ENCODE results near the gene CDH7.

The CDH7 gene

GRCh38 chr18:65752625-65753325 is 2.0 kb downstream of the CDH7 start:
- Histone ChIP-seq H3F3A (ENCODE audit: low read depth) (no peaks in the 10 kb centered on the region; the same call in 1 of the 2 replicates), H3K9me2 (replicated peaks; ENCODE audit: low read depth, low read length) (no peaks in the 10 kb centered on the region), H2AFZ (ENCODE audit: low read length) (peak overlapping the region; percentile 98; the same call in 1 of the 2 replicates), H3K9ac (ENCODE audit: low read depth, low read length, poor library complexity, severe bottlenecking) (peak overlapping the region; percentile 57), H3K79me2 (ENCODE audit: insufficient read depth, low read length) (no peaks in the 10 kb centered on the region), H3K27me3 (ENCODE audit: insufficient read depth, low read length, poor library complexity, severe bottlenecking) (no peaks in the 10 kb centered on the region), H4K20me1 (ENCODE audit: insufficient read depth, low read length, poor library complexity, severe bottlenecking) (no peaks in the 10 kb centered on the region), H3K4me1 (ENCODE audit: insufficient read depth, low read length, poor library complexity, severe bottlenecking) (peaks cover 39% of the 10 kb centered on the region), H3K9me3 (ENCODE audit: insufficient read depth, low read depth, low read length) (no peaks in the 10 kb centered on the region), H3K4me3 (ENCODE audit: low read length, poor library complexity, severe bottlenecking) (peak overlapping the region; percentile 57), H3K4me2 (ENCODE audit: low read depth, low read length, poor library complexity, severe bottlenecking) (peak overlapping the region; percentile 65), H3K36me3 (ENCODE audit: insufficient read depth, low read length) (no peaks in the 10 kb centered on the region)
- TF ChIP-seq CTCF (conservative IDR thresholded peaks at IDR 0.05; ENCODE audit: low read length) = no peak
- TF ChIP-seq EZH2phosphoT487 (IDR thresholded peaks at IDR 0.05; ENCODE audit: borderline replicate concordance) = no peak

- Histone ChIP-seq H3K9me2 (replicated peaks; ENCODE audit: low read depth, low read length) (no peaks in the 10 kb centered on the region), H3F3A (ENCODE audit: low read depth) (no peaks in the 10 kb centered on the region; the same call in 1 of the 2 replicates), H3K9me3 (ENCODE audit: insufficient read depth, low read depth, low read length) (no peaks in the 10 kb centered on the region), H3K9ac (ENCODE audit: low read depth, low read length, poor library complexity, severe bottlenecking) (peak overlapping the region; percentile 57), H4K20me1 (ENCODE audit: insufficient read depth, low read length, poor library complexity, severe bottlenecking) (no peaks in the 10 kb centered on the region), H3K36me3 (ENCODE audit: insufficient read depth, low read length) (no peaks in the 10 kb centered on the region), H3K79me2 (ENCODE audit: insufficient read depth, low read length) (no peaks in the 10 kb centered on the region), H3K27me3 (ENCODE audit: insufficient read depth, low read length, poor library complexity, severe bottlenecking) (no peaks in the 10 kb centered on the region), H3K4me2 (ENCODE audit: low read depth, low read length, poor library complexity, severe bottlenecking) (peak overlapping the region; percentile 65), H3K4me1 (ENCODE audit: insufficient read depth, low read length, poor library complexity, severe bottlenecking) (peaks cover 39% of the 10 kb centered on the region), H2AFZ (ENCODE audit: low read length) (peak overlapping the region; percentile 98), H3K4me3 (ENCODE audit: low read length, poor library complexity, severe bottlenecking) (peak overlapping the region; percentile 57)
- TF ChIP-seq EZH2phosphoT487 (IDR thresholded peaks at IDR 0.05; ENCODE audit: borderline replicate concordance) = no peak
- peak; percentile 82 for TF ChIP-seq CTCF (conservative IDR thresholded peaks at IDR 0.05; ENCODE audit: low read length)
Observed at GRCh38 chr18:65753520-65753919, 2.7 kb downstream of the CDH7 start.

- H3K9me3 ChIP-seq (ENCODE audit: insufficient read depth, low read depth, low read length) = no peaks in the 10 kb centered on the region
- no peaks in the 10 kb centered on the region for H3K79me2 ChIP-seq (ENCODE audit: insufficient read depth, low read length)
- no peaks in the 10 kb centered on the region for H3K9me2 ChIP-seq (replicated peaks; ENCODE audit: low read depth, low read length)
- H3K4me1 ChIP-seq (ENCODE audit: insufficient read depth, low read length, poor library complexity, severe bottlenecking) = peaks cover 39% of the 10 kb centered on the region
- no peaks in the 10 kb centered on the region for H4K20me1 ChIP-seq (ENCODE audit: insufficient read depth, low read length, poor library complexity, severe bottlenecking)
- H3K4me3 ChIP-seq (ENCODE audit: low read length, poor library complexity, severe bottlenecking) = peak overlapping the region; percentile 57
- H3K36me3 ChIP-seq (ENCODE audit: insufficient read depth, low read length) = no peaks in the 10 kb centered on the region
- H3K9ac ChIP-seq (ENCODE audit: low read depth, low read length, poor library complexity, severe bottlenecking) = peak overlapping the region; percentile 57
- peak overlapping the region; percentile 45; the same call in 1 of the 2 replicates for H2AFZ ChIP-seq (ENCODE audit: low read length)
- no peaks in the 10 kb centered on the region for H3K27me3 ChIP-seq (ENCODE audit: insufficient read depth, low read length, poor library complexity, severe bottlenecking)
- peak overlapping the region; percentile 65 for H3K4me2 ChIP-seq (ENCODE audit: low read depth, low read length, poor library complexity, severe bottlenecking)
- no peaks in the 10 kb centered on the region; the same call in 1 of the 2 replicates for H3F3A ChIP-seq (ENCODE audit: low read depth)
- no peak for TF ChIP-seq EZH2phosphoT487 (IDR thresholded peaks at IDR 0.05; ENCODE audit: borderline replicate concordance)
Observed at GRCh38 chr18:65754121-65754520, 3.3 kb downstream of the CDH7 start.

Measured in Loucy (cell line).